CD4-positive, alpha-beta T cell treated with Interleukin-1 beta for 1 hour (primary cell): ENCODE data around the gene HOOK2.

ENCODE experiments used
- DNase-seq, 2 donors: peaks; one replicate each; pipeline ENCODE4 v3.0.0-alpha.2; 2020 to 2022

The HOOK2 gene

GRCh38 chr19:12782424-12783290, 7.3 kb upstream of the HOOK2 start:
- DNase-seq, result peak; percentile 94 to 97

- no peak for DNase-seq
Measured at GRCh38 chr19:12782174-12782423, 6.7 kb upstream of the HOOK2 start.

- DNase-seq, result no peak
Measured at GRCh38 chr19:12779162-12779993, 4.0 kb upstream of the HOOK2 start.

- DNase-seq, result no peak
Measured at GRCh38 chr19:12778905-12779161, 3.5 kb upstream of the HOOK2 start.

- peak; percentile 53 to 70 for DNase-seq
Measured at GRCh38 chr19:12778017-12778904, 2.9 kb upstream of the HOOK2 start.

- DNase-seq, result peak; percentile 82 to 85
Measured at GRCh38 chr19:12777217-12778016, 2.1 kb upstream of the HOOK2 start.

- DNase-seq, result no peak
Measured at GRCh38 chr19:12773571-12773970, 1.8 kb downstream of the HOOK2 start.

- DNase-seq, result no peak
Measured at GRCh38 chr19:12772323-12772722, 3.0 kb downstream of the HOOK2 start.

GRCh38 chr19:12770922-12771321, 4.4 kb downstream of the HOOK2 start:
- no peak for DNase-seq

GRCh38 chr19:12769689-12770088, 5.7 kb downstream of the HOOK2 start:
- DNase-seq, result peak; percentile 76 to 79

- no peak for DNase-seq
Measured at GRCh38 chr19:12767666-12768065, 7.7 kb downstream of the HOOK2 start.

GRCh38 chr19:12767150-12767549, 8.2 kb downstream of the HOOK2 start:
- no peak for DNase-seq

- DNase-seq, result peak; percentile 84
Measured at GRCh38 chr19:12766051-12766521, 9.3 kb downstream of the HOOK2 start.

- no peak for DNase-seq
Measured at GRCh38 chr19:12764698-12765097, 10.7 kb downstream of the HOOK2 start.

GRCh38 chr19:12763100-12763499, 12.3 kb downstream of the HOOK2 start:
- DNase-seq, result no peak

GRCh38 chr19:12759686-12760085, 15.7 kb downstream of the HOOK2 start:
- DNase-seq, result no peak

- DNase-seq, result peak; percentile 69
Measured at GRCh38 chr19:12757544-12758274, 17.6 kb downstream of the HOOK2 start.

GRCh38 chr19:12756150-12756883, 19.0 kb downstream of the HOOK2 start:
- DNase-seq, result no peak

GRCh38 chr19:12754465-12755196, 20.7 kb downstream of the HOOK2 start:
- no peak for DNase-seq

- DNase-seq, result no peak
Measured at GRCh38 chr19:12752056-12752781, 23.1 kb downstream of the HOOK2 start.
